Astrocyte (in vitro differentiated cells and primary cell): ENCODE measurements around the gene IRF9.

Source experiments
- EZH2 ChIP-seq: IDR thresholded peaks from 2 replicates; pipeline ENCODE4 v1.6.1; 2012; ENCODE audit warnings: mild to moderate bottlenecking, low read length, inconsistent platforms; ENCODE audit not compliant: insufficient read depth
- TF ChIP-seq, protein P1 (sequence below): IDR thresholded peaks from 2 replicates; pipeline ENCODE4 v1.5.1; 2011; ENCODE audit warnings: low read depth, mild to moderate bottlenecking, inconsistent platforms, low read length, moderate library complexity; ENCODE audit not compliant: insufficient read depth

- TF ChIP-seq, protein P1, sequence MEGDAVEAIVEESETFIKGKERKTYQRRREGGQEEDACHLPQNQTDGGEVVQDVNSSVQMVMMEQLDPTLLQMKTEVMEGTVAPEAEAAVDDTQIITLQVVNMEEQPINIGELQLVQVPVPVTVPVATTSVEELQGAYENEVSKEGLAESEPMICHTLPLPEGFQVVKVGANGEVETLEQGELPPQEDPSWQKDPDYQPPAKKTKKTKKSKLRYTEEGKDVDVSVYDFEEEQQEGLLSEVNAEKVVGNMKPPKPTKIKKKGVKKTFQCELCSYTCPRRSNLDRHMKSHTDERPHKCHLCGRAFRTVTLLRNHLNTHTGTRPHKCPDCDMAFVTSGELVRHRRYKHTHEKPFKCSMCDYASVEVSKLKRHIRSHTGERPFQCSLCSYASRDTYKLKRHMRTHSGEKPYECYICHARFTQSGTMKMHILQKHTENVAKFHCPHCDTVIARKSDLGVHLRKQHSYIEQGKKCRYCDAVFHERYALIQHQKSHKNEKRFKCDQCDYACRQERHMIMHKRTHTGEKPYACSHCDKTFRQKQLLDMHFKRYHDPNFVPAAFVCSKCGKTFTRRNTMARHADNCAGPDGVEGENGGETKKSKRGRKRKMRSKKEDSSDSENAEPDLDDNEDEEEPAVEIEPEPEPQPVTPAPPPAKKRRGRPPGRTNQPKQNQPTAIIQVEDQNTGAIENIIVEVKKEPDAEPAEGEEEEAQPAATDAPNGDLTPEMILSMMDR, result no peak
- no peak for TF ChIP-seq EZH2
Measured at GRCh38 chr14:24126939-24127338, 34.1 kb upstream of the IRF9 start.
